HFF-Myc (cell line): ENCODE results near the gene OR2A25.
"Not testable (repeated sequence)": the region's sequence is repeated elsewhere in the genome, so short reads cannot be mapped to it uniquely, and the experiment has no call there.

Experiments
- DNase-seq: peaks from one replicate; pipeline ENCODE4 v3.0.0-alpha.2; 2011; ENCODE audit warnings: low read depth; ENCODE audit errors: extremely low read depth
- H3K4me3 ChIP-seq: replicated peaks from 2 replicates; pipeline ENCODE4 v1.5.1; 2011; ENCODE audit warnings: low read depth, mild to moderate bottlenecking, control low read depth, low read length
- CTCF ChIP-seq: IDR thresholded peaks from 2 replicates; pipeline ENCODE4 v1.5.1; 2012; ENCODE audit warnings: mild to moderate bottlenecking, low read depth, low read length, control low read depth; ENCODE audit errors: missing control alignments

OR2A25 gene

GRCh38 chr7:144036302-144036885, 33.2 kb upstream of the OR2A25 start:
- no peak for TF ChIP-seq CTCF
- H3K4me3 ChIP-seq, result no peak overlapping the region
- DNase-seq, result no peak

GRCh38 chr7:144037414-144038035, 32.1 kb upstream of the OR2A25 start:
- DNase-seq, result no peak
- TF ChIP-seq CTCF, result no peak
- H3K4me3 ChIP-seq, result no peak overlapping the region

- no peak for DNase-seq
- H3K4me3 ChIP-seq, result no peak overlapping the region
- TF ChIP-seq CTCF, result no peak
Observed at GRCh38 chr7:144038887-144039286, 30.7 kb upstream of the OR2A25 start.

GRCh38 chr7:144048648-144049047, 21.0 kb upstream of the OR2A25 start, which contains the start of gene OR2A5:
TSS of gene OR2A5 (plus strand) at chr7:144048948. CDS start at chr7:144050402, 1,454 bp downstream.
- TF ChIP-seq CTCF, result no peak
- no peak within 1 kb of the TSS for H3K4me3 ChIP-seq
- DNase-seq, result no peak

GRCh38 chr7:144049491-144049890, 20.1 kb upstream of the OR2A25 start:
- TF ChIP-seq CTCF, result no peak

GRCh38 chr7:144050093-144050492, 19.5 kb upstream of the OR2A25 start:
- DNase-seq, result no peak
- no peak for TF ChIP-seq CTCF

More at GRCh38 chr7:144049491-144049890, 20.1 kb upstream of the OR2A25 start:
- no peak for DNase-seq
- no peak overlapping the region for H3K4me3 ChIP-seq

GRCh38 chr7:144050884-144051283, 18.7 kb upstream of the OR2A25 start:
- not testable (repeated sequence) for H3K4me3 ChIP-seq, DNase-seq

More at GRCh38 chr7:144050093-144050492, 19.5 kb upstream of the OR2A25 start:
- no peak overlapping the region for H3K4me3 ChIP-seq
